Mammary epithelial cell (primary cell): ENCODE measurements around the gene RNF175.

ENCODE experiments used
- EZH2 ChIP-seq: IDR thresholded peaks from 2 replicates; pipeline ENCODE4 v1.6.1; 2012; ENCODE audit warnings: low read length, inconsistent platforms, borderline replicate concordance
- TF ChIP-seq, protein P1 (sequence below), 2 donors: IDR thresholded peaks in 1 of 2; conservative IDR thresholded peaks in 1 of 2; 2 replicates each; pipeline ENCODE4 v1.5.1; 2011 to 2012; ENCODE audit warnings: inconsistent platforms in 2 of 2, low read length in 2 of 2, mild to moderate bottlenecking in 2 of 2, control low read depth in 1 of 2, low read depth in 1 of 2; ENCODE audit not compliant: insufficient read depth in 1 of 2; ENCODE audit errors: extremely low read depth in 1 of 2

DNA sequence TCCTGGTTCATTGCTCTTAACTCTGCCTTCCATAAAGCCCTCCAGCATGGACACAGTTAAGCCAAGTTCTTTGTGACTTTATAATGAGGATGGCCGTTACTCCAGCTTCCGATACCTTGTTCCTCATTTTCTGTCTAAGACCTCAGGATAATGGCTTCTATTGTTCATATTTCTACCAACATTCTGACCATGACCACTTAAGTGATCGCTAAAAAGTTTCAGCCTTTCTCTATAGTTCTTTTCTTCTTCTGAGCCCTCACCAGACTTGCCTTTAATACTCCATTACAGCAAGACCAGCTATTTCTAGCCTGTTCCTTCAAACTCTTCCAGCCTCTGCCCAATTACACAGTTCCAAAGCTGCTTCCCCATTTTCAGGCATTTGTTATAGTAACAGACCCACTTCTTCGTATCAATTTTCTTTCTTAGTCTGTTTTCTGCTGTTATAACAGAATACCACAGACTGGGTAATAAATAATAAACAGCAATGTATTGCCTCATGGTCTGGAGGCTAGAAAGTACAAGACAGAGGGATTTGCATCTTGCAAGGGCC, 12.3 kb downstream of the RNF175 start:
- TF ChIP-seq, protein P1, sequence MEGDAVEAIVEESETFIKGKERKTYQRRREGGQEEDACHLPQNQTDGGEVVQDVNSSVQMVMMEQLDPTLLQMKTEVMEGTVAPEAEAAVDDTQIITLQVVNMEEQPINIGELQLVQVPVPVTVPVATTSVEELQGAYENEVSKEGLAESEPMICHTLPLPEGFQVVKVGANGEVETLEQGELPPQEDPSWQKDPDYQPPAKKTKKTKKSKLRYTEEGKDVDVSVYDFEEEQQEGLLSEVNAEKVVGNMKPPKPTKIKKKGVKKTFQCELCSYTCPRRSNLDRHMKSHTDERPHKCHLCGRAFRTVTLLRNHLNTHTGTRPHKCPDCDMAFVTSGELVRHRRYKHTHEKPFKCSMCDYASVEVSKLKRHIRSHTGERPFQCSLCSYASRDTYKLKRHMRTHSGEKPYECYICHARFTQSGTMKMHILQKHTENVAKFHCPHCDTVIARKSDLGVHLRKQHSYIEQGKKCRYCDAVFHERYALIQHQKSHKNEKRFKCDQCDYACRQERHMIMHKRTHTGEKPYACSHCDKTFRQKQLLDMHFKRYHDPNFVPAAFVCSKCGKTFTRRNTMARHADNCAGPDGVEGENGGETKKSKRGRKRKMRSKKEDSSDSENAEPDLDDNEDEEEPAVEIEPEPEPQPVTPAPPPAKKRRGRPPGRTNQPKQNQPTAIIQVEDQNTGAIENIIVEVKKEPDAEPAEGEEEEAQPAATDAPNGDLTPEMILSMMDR (conservative IDR thresholded peaks at IDR 0.05 in 1 of 2, IDR thresholded peaks at IDR 0.05 in 1 of 2; ENCODE audit: extremely low read depth in 1 of 2, insufficient read depth in 1 of 2, low read depth in 1 of 2, low read length in 2 of 2): no peak
- no peak for TF ChIP-seq EZH2
